A673 (cell line): ENCODE results near the gene LRRC3. TPM values are rescaled to one million over a fixed set of nuclear protein-coding genes. Genes with fewer than 3 reads are reported as not detected.

Experiments used
- BruUV-seq: library from RNA; stranded (reverse); fragments of 400-500 nt; replicated peaks from 2 replicates; lab custom pipeline; 2021; lab: Mats Ljungman, UMichigan
- CTCF ChIA-PET: fragments of 300-600 bp; sonication (Branson Sonifier 250); formaldehyde crosslinking; loops from one replicate; lab custom pipeline; 2022; ENCODE audit warnings: antibody characterized with exemption; lab: Charles Lee
- POLR2A ChIA-PET: fragments of 300-600 bp; sonication (Branson Sonifier 250); formaldehyde crosslinking; loops from one replicate; lab custom pipeline; 2022; ENCODE audit warnings: antibody characterized with exemption; ENCODE audit not compliant: low non-redundant PET; lab: Charles Lee
- DNase-seq: peaks from one replicate; pipeline ENCODE4 v3.0.0-alpha.2; 2015; ENCODE audit warnings: low spot score
- H3K27ac ChIP-seq: fragments of 200-600 bp; sonication (generic); 2 replicates; pipeline ENCODE4 v1.5.1; 2016; ENCODE audit warnings: mixed run types, low read depth, mild to moderate bottlenecking, mixed read lengths, antibody characterized with exemption, low read length; ENCODE audit not compliant: poor library complexity, severe bottlenecking
- H3K27me3 ChIP-seq: fragments of 200-600 bp; sonication (generic); replicated peaks from 2 replicates; pipeline ENCODE4 v1.6.1; 2017; ENCODE audit warnings: mixed run types, low read depth, mild to moderate bottlenecking, mixed read lengths, antibody characterized with exemption, low read length; ENCODE audit not compliant: insufficient read depth, poor library complexity
- H3K36me3 ChIP-seq: fragments of 200-600 bp; sonication (generic); 2 replicates; pipeline ENCODE4 v1.6.1; 2016; ENCODE audit warnings: mixed run types, mild to moderate bottlenecking, mixed read lengths, antibody characterized with exemption, low read length; ENCODE audit not compliant: insufficient read depth, poor library complexity, severe bottlenecking
- H3K4me1 ChIP-seq: fragments of 200-600 bp; sonication (generic); 2 replicates; pipeline ENCODE4 v1.6.1; 2017; ENCODE audit warnings: mixed run types, mild to moderate bottlenecking, mixed read lengths, antibody characterized with exemption, low read length; ENCODE audit not compliant: insufficient read depth, poor library complexity, severe bottlenecking
- H3K4me3 ChIP-seq: fragments of 200-600 bp; sonication (generic); 2 replicates; pipeline ENCODE4 v1.5.1; 2016; ENCODE audit warnings: low read depth, mixed run types, mild to moderate bottlenecking, mixed read lengths, low read length; ENCODE audit not compliant: poor library complexity, severe bottlenecking
- H3K9me3 ChIP-seq: fragments of 200-600 bp; sonication (generic); 2 replicates; pipeline ENCODE4 v1.6.1; 2016; ENCODE audit warnings: mixed run types, low read depth, mild to moderate bottlenecking, mixed read lengths, antibody characterized with exemption, low read length; ENCODE audit not compliant: poor library complexity, severe bottlenecking
- EZH2 ChIP-seq: fragments of 200-600 bp; sonication (generic); IDR thresholded peaks from 2 replicates; pipeline ENCODE4 v1.6.1; 2017; ENCODE audit warnings: borderline replicate concordance, low read depth, mild to moderate bottlenecking, mixed read lengths, antibody characterized with exemption, low read length; ENCODE audit not compliant: poor library complexity, severe bottlenecking
- intact Hi-C: fragments of 100-400 bp; cut with micrococcal nuclease; formaldehyde crosslinking; loops from one replicate; pipeline ENCODE4 v1.10.0; 2022; ENCODE audit not compliant: unreplicated experiment
- total RNA-seq: library from RNA; stranded (reverse); gene quantifications from 2 replicates; pipeline ENCODE4 v1.2.3, GENCODE V29; 2021
- TF ChIP-seq, protein P1 (sequence below): fragments of 300-800, 200-600 bp; sonication (generic); conservative IDR thresholded peaks from 2 replicates; pipeline ENCODE4 v1.5.1; 2017; ENCODE audit warnings: low read depth, mild to moderate bottlenecking, antibody characterized with exemption, low read length, moderate library complexity, mixed read lengths

The LRRC3 gene
- total RNA-seq, 1 experiment from 2014 or later, result 1.5 TPM

DNA sequence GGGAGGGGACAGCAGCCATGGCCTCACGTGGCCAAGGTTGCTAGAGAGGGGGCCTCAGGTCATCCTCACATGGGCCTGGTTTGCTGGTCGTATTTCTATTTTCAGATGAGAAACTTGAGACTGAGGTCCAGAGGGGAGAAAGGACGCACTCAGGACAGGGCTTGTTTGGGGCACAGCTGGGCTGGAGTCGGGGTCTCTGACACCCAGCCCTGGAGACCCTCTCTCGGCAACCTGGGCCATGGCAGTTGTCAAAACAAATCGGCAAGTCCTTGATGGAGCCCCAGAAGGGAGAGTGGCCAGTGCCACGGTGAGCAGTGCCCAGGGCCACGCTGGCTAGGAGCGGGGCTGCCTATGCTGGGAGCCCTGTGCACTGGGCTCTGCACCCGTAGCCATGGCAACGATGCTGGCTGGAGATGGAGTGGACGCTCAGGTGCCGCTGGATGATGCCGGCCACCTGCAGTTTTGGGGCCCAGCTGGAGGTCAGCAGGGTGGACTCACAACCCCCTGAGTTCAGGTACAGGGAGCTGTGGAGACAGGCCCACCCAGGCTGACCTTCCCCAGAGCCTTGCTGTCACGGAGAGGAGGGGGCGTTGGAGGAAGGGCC lies 11.1 kb downstream of the LRRC3 start:
- intact Hi-C loops, result no loop called here
- no peaks in the 10 kb centered on the region for H3K27me3 ChIP-seq
- BruUV-seq, result no TSS peak
- TF ChIP-seq, protein P1, sequence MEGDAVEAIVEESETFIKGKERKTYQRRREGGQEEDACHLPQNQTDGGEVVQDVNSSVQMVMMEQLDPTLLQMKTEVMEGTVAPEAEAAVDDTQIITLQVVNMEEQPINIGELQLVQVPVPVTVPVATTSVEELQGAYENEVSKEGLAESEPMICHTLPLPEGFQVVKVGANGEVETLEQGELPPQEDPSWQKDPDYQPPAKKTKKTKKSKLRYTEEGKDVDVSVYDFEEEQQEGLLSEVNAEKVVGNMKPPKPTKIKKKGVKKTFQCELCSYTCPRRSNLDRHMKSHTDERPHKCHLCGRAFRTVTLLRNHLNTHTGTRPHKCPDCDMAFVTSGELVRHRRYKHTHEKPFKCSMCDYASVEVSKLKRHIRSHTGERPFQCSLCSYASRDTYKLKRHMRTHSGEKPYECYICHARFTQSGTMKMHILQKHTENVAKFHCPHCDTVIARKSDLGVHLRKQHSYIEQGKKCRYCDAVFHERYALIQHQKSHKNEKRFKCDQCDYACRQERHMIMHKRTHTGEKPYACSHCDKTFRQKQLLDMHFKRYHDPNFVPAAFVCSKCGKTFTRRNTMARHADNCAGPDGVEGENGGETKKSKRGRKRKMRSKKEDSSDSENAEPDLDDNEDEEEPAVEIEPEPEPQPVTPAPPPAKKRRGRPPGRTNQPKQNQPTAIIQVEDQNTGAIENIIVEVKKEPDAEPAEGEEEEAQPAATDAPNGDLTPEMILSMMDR, result no peak
- no peak for TF ChIP-seq EZH2
- CTCF ChIA-PET, result no interaction called here
- no peak overlapping the region for H3K27ac ChIP-seq
- POLR2A ChIA-PET, result no interaction called here
- H3K36me3 ChIP-seq, result no peaks in the 10 kb centered on the region
- H3K9me3 ChIP-seq, result no peaks in the 10 kb centered on the region
- H3K4me1 ChIP-seq, result no peaks in the 10 kb centered on the region
- DNase-seq, result no peak
- H3K4me3 ChIP-seq, result no peak overlapping the region

DNA sequence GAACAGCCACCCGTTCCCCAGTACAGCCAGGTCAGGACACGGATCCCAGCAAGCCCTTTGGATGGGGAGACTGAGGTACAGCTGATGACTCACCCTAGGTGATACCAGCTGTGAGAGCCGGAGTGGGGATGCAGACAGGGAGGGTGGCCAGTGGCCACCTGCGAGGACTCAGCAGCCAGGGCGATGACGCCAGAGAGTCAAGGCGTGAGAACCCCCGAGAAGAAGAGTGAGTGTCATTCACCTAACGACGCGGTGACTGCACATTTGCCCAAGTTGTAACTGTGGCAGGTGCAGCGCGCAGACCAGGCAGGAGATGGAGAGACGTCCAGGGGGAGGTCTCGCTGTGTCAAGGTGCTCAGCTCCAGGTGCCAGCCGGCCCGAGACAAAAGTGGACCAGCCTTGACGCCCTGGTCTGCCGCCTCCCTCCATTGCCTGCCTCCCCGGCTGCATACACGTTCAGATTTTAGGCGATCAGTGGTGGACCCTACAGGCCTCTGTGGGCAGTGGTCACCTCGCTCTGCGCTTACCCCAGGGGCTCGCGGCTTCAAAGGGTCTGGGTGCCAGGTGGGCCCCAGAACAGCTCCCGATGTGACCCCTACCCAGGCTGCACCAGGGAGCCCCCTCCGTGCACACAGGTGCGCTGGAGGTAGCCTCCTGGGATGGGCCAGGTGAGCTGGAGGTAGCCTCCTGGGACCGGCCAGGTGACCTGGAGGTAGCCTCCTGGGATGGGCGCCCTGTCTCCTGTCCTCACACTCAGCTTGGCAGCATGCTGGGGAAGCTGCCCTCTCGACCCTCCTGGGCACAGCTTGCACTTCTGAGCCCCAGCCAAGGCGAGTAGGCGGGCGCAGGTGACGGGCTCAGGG lies 11.9 kb downstream of the LRRC3 start:
- Histone ChIP-seq H3K27me3 (no peaks in the 10 kb centered on the region), H3K9me3 (no peaks in the 10 kb centered on the region), H3K27ac (no peak overlapping the region), H3K36me3 (no peaks in the 10 kb centered on the region), H3K4me1 (no peaks in the 10 kb centered on the region), H3K4me3 (no peak overlapping the region)
- TF ChIP-seq, protein P1, result no peak
- no peak for TF ChIP-seq EZH2
- BruUV-seq, result no TSS peak
- intact Hi-C loops, result no loop called here
- ChIA-PET CTCF (interaction anchor here (0.6 kb wide), 1 partner anchor 672 kb away, joined by 5 read pairs; no protein-coding TSS in a partner anchor), POLR2A (no interaction called here)
- DNase-seq, result no peak

DNA sequence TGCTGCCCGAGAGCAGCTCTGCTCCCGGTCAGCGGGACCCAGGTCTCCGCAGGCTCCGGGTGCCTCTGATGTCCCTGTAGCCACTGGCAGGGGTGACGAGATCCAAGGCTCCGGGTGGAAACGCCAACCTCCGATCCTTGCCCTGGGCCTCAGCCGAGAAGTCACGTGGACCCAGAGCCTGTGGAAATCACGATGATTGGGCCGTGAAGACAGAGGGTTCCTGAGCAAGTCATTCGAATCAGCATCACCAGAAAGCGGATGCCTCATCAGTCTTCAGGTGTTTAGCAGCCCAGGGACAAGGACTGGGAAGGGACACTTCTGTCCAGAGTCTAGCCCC lies 12.5 kb downstream of the LRRC3 start:
- H3K9me3 ChIP-seq, result no peaks in the 10 kb centered on the region
- intact Hi-C loops, result no loop called here
- H3K4me3 ChIP-seq, result no peak overlapping the region
- no peaks in the 10 kb centered on the region for H3K27me3 ChIP-seq
- no peaks in the 10 kb centered on the region for H3K36me3 ChIP-seq
- no peaks in the 10 kb centered on the region for H3K4me1 ChIP-seq
- ChIA-PET POLR2A (no interaction called here), CTCF (interaction anchor here (0.6 kb wide), 1 partner anchor 672 kb away, joined by 5 read pairs; no protein-coding TSS in a partner anchor)
- no peak for TF ChIP-seq EZH2
- TF ChIP-seq, protein P1, result no peak
- no peak overlapping the region for H3K27ac ChIP-seq
- no TSS peak for BruUV-seq
- DNase-seq, result no peak
